RKO (cell line): ENCODE data around the gene METRNL.

ENCODE experiments used
- DNase-seq: peaks from one replicate; pipeline ENCODE4 v3.0.0-alpha.2; 2016; ENCODE audit warnings: low spot score

METRNL gene

GRCh38 chr17:83092931-83093330 is 13.5 kb downstream of the METRNL start:
- no peak for DNase-seq

GRCh38 chr17:83093506-83093905 is 14.1 kb downstream of the METRNL start:
- DNase-seq: no peak

- DNase-seq: no peak
Measured at GRCh38 chr17:83094291-83094690, 14.9 kb downstream of the METRNL start.

GRCh38 chr17:83095016-83095415 is 15.6 kb downstream of the METRNL start:
- no peak for DNase-seq

- DNase-seq: no peak
Measured at GRCh38 chr17:83096401-83097224, 17.2 kb downstream of the METRNL start.

GRCh38 chr17:83097831-83098230 is 18.4 kb downstream of the METRNL start:
- no peak for DNase-seq

GRCh38 chr17:83098241-83099085 is 19.1 kb downstream of the METRNL start:
- DNase-seq: no peak

GRCh38 chr17:83099086-83099555 is 19.7 kb downstream of the METRNL start:
- no peak for DNase-seq

GRCh38 chr17:83099570-83100181 is 20.3 kb downstream of the METRNL start:
- DNase-seq: no peak

GRCh38 chr17:83100220-83100852 is 20.9 kb downstream of the METRNL start:
- DNase-seq: no peak

- DNase-seq: no peak
Measured at GRCh38 chr17:83100853-83101391, 21.5 kb downstream of the METRNL start.

GRCh38 chr17:83101805-83102480 is 22.5 kb downstream of the METRNL start:
- DNase-seq: no peak

GRCh38 chr17:83103200-83103942 is 24.0 kb downstream of the METRNL start:
- DNase-seq: peak; percentile 80

- no peak for DNase-seq
Measured at GRCh38 chr17:83103943-83104311, 24.5 kb downstream of the METRNL start.

- DNase-seq: no peak
Measured at GRCh38 chr17:83104577-83105505, 25.4 kb downstream of the METRNL start.

GRCh38 chr17:83105512-83105911 is 26.1 kb downstream of the METRNL start:
- DNase-seq: no peak

- no peak for DNase-seq
Measured at GRCh38 chr17:83106056-83106588, 26.7 kb downstream of the METRNL start.

GRCh38 chr17:83106913-83107655 is 27.7 kb downstream of the METRNL start:
- DNase-seq: no peak
